Large intestine (tissue), 3 donors: ENCODE results near the gene EPB41. TPM values are rescaled to one million over a fixed set of nuclear protein-coding genes. Genes with fewer than 3 reads are reported as not detected.
"Not testable (repeated sequence)": the region's sequence is repeated elsewhere in the genome, so short reads cannot be mapped to it uniquely, and the experiment has no call there.

Experiments
- DNase-seq, 2 donors: peaks; one replicate each; pipeline versions ENCODE4 v3.0.0 to v3.0.0-alpha.2; 2013
- H3K27ac ChIP-seq: one replicate; pipeline ENCODE4 v1.5.1; 2013; ENCODE audit warnings: low read length
- H3K27me3 ChIP-seq: 2 replicates; pipeline ENCODE4 v1.6.1; 2013; ENCODE audit warnings: low read length; ENCODE audit not compliant: control insufficient read depth, insufficient read depth
- H3K36me3 ChIP-seq: 2 replicates; pipeline ENCODE4 v1.6.1; 2013; ENCODE audit warnings: low read length; ENCODE audit not compliant: control insufficient read depth, insufficient read depth
- H3K4me1 ChIP-seq: one replicate; pipeline ENCODE4 v1.6.1; 2013; ENCODE audit warnings: low read length; ENCODE audit not compliant: control insufficient read depth, insufficient read depth
- H3K4me3 ChIP-seq: one replicate; pipeline ENCODE4 v1.5.1; 2013; ENCODE audit warnings: low read length
- H3K9me3 ChIP-seq: one replicate; pipeline ENCODE4 v1.6.1; 2013; ENCODE audit warnings: mild to moderate bottlenecking, low read depth, low read length, moderate library complexity; ENCODE audit not compliant: control insufficient read depth
- WGBS: methylation state at CpG from one replicate; pipeline ENCODE4 v1.1.5; 2013; ENCODE audit warnings: low lambda C conversion rate; ENCODE audit not compliant: insufficient coverage; 5-methylcytosine and 5-hydroxymethylcytosine counted together
- polyA plus RNA-seq: library from polyadenylated mRNA; unstranded; fragments of 120-200 nt; gene quantifications from one replicate; pipeline ENCODE4 v1.2.1, GENCODE V29; 2013

Gene EPB41
- polyA plus RNA-seq, 1 donor: 54.0 TPM

GRCh38 chr1:29082519-29082918, 168.2 kb downstream of the EPB41 start:
- Histone ChIP-seq H3K9me3 (no peaks in the 10 kb centered on the region), H3K36me3 (no peaks in the 10 kb centered on the region), H3K4me1 (no peaks in the 10 kb centered on the region), H3K4me3 (no peak overlapping the region), H3K27me3 (no peaks in the 10 kb centered on the region), H3K27ac (no peak overlapping the region)
- 20% methylated on average over 1 of the region's 3 CpGs for WGBS
- no peak for DNase-seq

- peaks cover under 1% of the 10 kb centered on the region for H3K36me3 ChIP-seq
- no peaks in the 10 kb centered on the region for H3K4me1 ChIP-seq
- no peaks in the 10 kb centered on the region for H3K27me3 ChIP-seq
- no peaks in the 10 kb centered on the region for H3K9me3 ChIP-seq
- WGBS: 66% methylated on average over 2 of the region's 3 CpGs
- H3K4me3 ChIP-seq: no peak overlapping the region
- no peak for DNase-seq
- no peak overlapping the region for H3K27ac ChIP-seq
These were observed 169.2 kb downstream of the EPB41 start for GRCh38 chr1:29083317-29084195.

DNA sequence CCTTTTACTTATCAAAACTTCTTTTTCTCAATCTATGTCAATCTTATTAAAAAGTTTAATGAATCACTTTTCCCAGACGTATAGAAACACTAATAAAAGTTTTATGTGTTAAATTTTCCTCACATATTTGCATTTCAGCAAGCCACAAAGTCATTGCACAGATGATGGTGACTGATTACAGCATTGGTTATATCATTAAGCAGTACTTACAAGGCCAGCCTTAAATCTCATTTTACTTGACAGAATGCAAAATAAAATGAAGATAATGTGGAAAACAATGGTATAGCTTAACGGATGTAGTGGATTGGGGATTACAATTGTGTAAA, 169.8 kb downstream of the EPB41 start:
- no peaks in the 10 kb centered on the region for H3K27me3 ChIP-seq
- no peak overlapping the region for H3K27ac ChIP-seq
- H3K4me3 ChIP-seq: no peak overlapping the region
- H3K9me3 ChIP-seq: no peaks in the 10 kb centered on the region
- DNase-seq: no peak
- no peaks in the 10 kb centered on the region for H3K4me1 ChIP-seq
- H3K36me3 ChIP-seq: peaks cover 3% of the 10 kb centered on the region
- 86% methylated on average over 1 of the region's 2 CpGs for WGBS

DNA sequence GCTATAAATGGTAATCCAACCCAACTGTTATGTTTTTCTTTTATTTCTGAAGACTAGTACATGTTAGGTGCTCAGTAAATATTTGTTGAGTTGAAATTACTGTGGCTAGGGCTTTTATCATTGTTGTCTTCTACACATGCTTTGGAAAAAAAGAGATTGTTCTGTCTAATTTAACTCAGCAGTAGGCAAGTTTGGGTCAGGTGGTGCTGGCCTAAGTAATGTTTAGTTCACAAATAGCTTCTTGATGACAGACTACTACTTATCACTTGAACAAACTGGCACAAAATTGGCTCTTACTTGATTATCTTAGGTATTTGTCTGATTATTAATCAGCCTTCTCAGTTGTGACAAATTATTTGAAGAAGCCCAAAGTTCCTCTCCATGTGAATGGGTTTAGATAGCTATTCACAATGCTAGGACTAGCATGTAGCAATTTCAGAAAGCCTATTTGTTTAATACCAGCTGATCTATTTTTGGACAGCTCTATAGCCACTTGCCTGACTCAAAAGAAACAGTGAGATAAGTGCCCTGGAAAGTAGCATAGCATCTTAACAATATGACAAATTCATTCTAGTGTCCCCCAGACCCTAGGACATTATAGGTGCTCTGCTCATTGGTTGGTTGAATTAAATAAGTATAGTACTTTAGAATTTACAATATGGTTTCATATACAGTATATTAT, 176.7 kb downstream of the EPB41 start:
- no peaks in the 10 kb centered on the region for H3K27me3 ChIP-seq
- H3K4me3 ChIP-seq: no peak overlapping the region
- no peak overlapping the region for H3K27ac ChIP-seq
- H3K36me3 ChIP-seq: peaks cover 9% of the 10 kb centered on the region
- no peaks in the 10 kb centered on the region for H3K4me1 ChIP-seq
- DNase-seq: no peak
- H3K9me3 ChIP-seq: no peaks in the 10 kb centered on the region

GRCh38 chr1:29092704-29093103, 178.3 kb downstream of the EPB41 start:
- peaks cover 14% of the 10 kb centered on the region for H3K36me3 ChIP-seq
- 100% methylated on average over 4 of the region's 5 CpGs for WGBS

GRCh38 chr1:29094433-29094832, 180.1 kb downstream of the EPB41 start:
- Histone ChIP-seq H3K4me3 (no peak overlapping the region), H3K36me3 (peaks cover 20% of the 10 kb centered on the region), H3K27ac (no peak overlapping the region), H3K9me3 (no peaks in the 10 kb centered on the region), H3K27me3 (no peaks in the 10 kb centered on the region), H3K4me1 (no peaks in the 10 kb centered on the region)
- no CpG with 5 or more reads among the region's 3 CpGs for WGBS
- DNase-seq: no peak

More at GRCh38 chr1:29092704-29093103, 178.3 kb downstream of the EPB41 start:
- not testable (repeated sequence) for H3K9me3 ChIP-seq, H3K4me1 ChIP-seq, H3K4me3 ChIP-seq, DNase-seq, H3K27ac ChIP-seq, H3K27me3 ChIP-seq

- H3K4me3 ChIP-seq: no peak overlapping the region
- no CpG with 5 or more reads among the region's 1 CpG for WGBS
- no peaks in the 10 kb centered on the region for H3K4me1 ChIP-seq
- no peaks in the 10 kb centered on the region for H3K27me3 ChIP-seq
- no peaks in the 10 kb centered on the region for H3K9me3 ChIP-seq
- no peak overlapping the region for H3K27ac ChIP-seq
- no peak for DNase-seq
- H3K36me3 ChIP-seq: peaks cover 23% of the 10 kb centered on the region
These were observed 180.6 kb downstream of the EPB41 start for GRCh38 chr1:29094954-29095353.

DNA sequence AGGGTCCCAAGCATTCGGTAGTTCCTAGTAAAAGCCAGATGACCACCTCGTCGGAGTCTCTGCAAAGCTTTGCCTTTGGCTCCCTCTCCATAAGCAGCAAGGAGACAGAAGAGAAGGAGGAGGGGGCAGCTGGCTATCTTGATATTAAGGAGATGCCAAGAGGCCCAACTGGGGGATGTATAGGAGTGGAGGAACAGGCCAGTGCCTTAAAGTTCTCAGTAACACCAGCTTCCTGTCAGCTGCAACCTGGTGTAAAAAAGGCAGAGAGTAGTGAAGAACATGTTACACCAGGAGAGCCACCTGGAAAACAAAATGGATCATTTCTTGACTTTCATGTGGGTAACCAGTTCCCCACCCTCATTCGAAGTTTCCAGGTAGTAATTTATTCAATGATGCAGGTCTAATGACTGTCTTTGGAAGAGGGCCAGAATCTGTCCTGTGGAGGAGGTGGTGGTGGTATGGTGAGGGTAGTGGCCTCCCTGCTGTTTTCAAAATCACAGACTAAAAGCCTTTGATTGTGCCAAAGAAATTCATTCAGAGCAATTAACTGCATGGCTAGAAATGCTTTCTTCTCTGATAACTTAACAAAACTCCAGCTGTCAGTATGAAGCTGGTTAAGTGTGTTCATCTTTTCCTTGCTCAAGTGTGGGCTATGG, 182.0 kb downstream of the EPB41 start:
- no peaks in the 10 kb centered on the region for H3K9me3 ChIP-seq
- H3K27me3 ChIP-seq: no peaks in the 10 kb centered on the region
- no peaks in the 10 kb centered on the region for H3K4me1 ChIP-seq
- no peak overlapping the region for H3K27ac ChIP-seq
- DNase-seq: no peak
- no CpG with 5 or more reads among the region's 4 CpGs for WGBS
- no peak overlapping the region for H3K4me3 ChIP-seq
- H3K36me3 ChIP-seq: peaks cover 24% of the 10 kb centered on the region

DNA sequence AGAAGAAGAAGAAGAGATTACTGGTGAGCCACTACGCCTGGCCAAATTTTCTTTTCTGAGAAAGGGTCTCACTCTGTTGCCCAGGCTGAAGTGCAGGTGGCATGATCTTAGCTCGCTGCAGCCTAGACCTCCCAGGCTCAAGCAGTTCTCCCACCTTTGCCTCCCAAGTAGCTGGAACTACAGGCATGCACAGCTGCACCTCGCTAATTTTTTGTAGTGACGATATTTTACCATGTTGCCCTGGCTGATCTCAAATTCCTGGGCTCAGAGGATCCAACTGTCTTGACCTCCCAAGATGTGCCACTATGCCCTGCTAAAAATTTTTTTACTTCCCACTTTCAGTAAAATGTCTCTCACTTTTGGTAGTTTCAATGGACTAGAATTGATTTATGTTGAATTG, 184.9 kb downstream of the EPB41 start:
- Histone ChIP-seq H3K36me3 (peaks cover 31% of the 10 kb centered on the region), H3K27me3 (no peaks in the 10 kb centered on the region), H3K4me3 (no peak overlapping the region), H3K27ac (no peak overlapping the region), H3K4me1 (no peaks in the 10 kb centered on the region), H3K9me3 (no peaks in the 10 kb centered on the region)
- 93% methylated on average over 2 of the region's 4 CpGs for WGBS
- no peak for DNase-seq

DNA sequence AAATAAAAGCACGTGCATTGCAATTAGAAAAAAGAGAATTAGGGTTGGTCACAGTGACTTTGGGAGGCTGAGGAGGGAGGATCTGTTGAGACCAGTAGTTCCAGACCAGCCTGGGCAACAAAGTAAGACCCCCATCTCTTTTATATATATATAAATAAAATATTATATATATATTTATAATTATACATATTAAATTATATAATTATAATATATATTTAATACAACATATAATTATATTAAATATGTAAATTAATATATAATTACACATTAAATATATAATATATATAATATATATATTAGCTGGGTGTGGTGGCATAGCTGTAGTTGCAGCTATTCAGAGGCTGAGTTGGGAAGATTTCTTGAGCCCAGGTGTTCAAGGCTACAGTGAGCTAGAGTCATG, 186.1 kb downstream of the EPB41 start:
- no peak for DNase-seq
- no peaks in the 10 kb centered on the region for H3K27me3 ChIP-seq
- 100% methylated on average over 1 of the region's 1 CpG for WGBS
- H3K36me3 ChIP-seq: peaks cover 25% of the 10 kb centered on the region
- H3K9me3 ChIP-seq: no peaks in the 10 kb centered on the region
- no peak overlapping the region for H3K4me3 ChIP-seq
- H3K4me1 ChIP-seq: no peaks in the 10 kb centered on the region
- H3K27ac ChIP-seq: no peak overlapping the region
